Stomach (tissue), 4 donors: ENCODE results near the gene TNS1.

ENCODE experiments used
- CTCF ChIP-seq, 7 experiments: fragments of 450-650 bp in 4 of 7; fragments of 200-600 bp in 3 of 7; sonication (generic) in 3 of 7; IDR thresholded peaks; one replicate each; pipeline ENCODE4 v1.5.1; 2016 to 2019; ENCODE audit warnings: antibody characterized with exemption in 7 of 7, control low read depth in 2 of 7, mild to moderate bottlenecking in 1 of 7
- EP300 ChIP-seq: sonication (generic); formaldehyde crosslinking; IDR thresholded peaks from one replicate; pipeline ENCODE4 v1.6.1; 2017; ENCODE audit warnings: antibody characterized with exemption
- POLR2A ChIP-seq, 4 donors: fragments of 450-650 bp; IDR thresholded peaks; one replicate each; pipeline ENCODE4 v1.6.1; 2016; ENCODE audit warnings: antibody characterized with exemption in 4 of 4, control low read depth in 2 of 4, mild to moderate bottlenecking in 1 of 4, moderate library complexity in 1 of 4
- POLR2AphosphoS5 ChIP-seq, 3 donors: sonication (generic); formaldehyde crosslinking; IDR thresholded peaks; one replicate each; pipeline ENCODE4 v1.6.1; 2016; ENCODE audit warnings: antibody characterized with exemption in 3 of 3

GRCh38 chr2:218031771-218032257, 29.0 kb upstream of the TNS1 start:
- TF ChIP-seq CTCF (IDR thresholded peaks at IDR 0.05) = no peak
- no peak for TF ChIP-seq POLR2A (IDR thresholded peaks at IDR 0.05)
- TF ChIP-seq POLR2AphosphoS5 (IDR thresholded peaks at IDR 0.05) = no peak
- no peak for TF ChIP-seq EP300
